Stomach (tissue), 9 donors: ENCODE measurements around the gene TMEM37. TPM values are rescaled to one million over a fixed set of nuclear protein-coding genes. Genes with fewer than 3 reads are reported as not detected.
A peak's percentile ranks its signal among the peaks of the same experiment; 100 is the strongest.
"Not testable (repeated sequence)": the region's sequence is repeated elsewhere in the genome, so short reads cannot be mapped to it uniquely, and the experiment has no call there.

Experiments
- DNase-seq, 2 donors: peaks; one replicate each; pipeline versions ENCODE4 v3.0.0 to v3.0.0-alpha.2; 2013 to 2019
- H3K27ac ChIP-seq, 5 donors: fragments of 200-600 bp in 4 of 5; sonication (generic) in 4 of 5; one replicate each; pipeline ENCODE4 v1.5.1; 2013 to 2019; ENCODE audit warnings: mild to moderate bottlenecking in 1 of 5, moderate library complexity in 1 of 5
- H3K27me3 ChIP-seq, 3 donors: fragments of 200-600 bp; sonication (generic); one replicate each; pipeline ENCODE4 v1.5.1; 2017 to 2019; ENCODE audit warnings: mixed run types in 1 of 3
- H3K36me3 ChIP-seq, 4 donors: fragments of 200-600 bp; sonication (generic); 1 replicate in 3 of 4; 2 replicates in 1 of 4; pipeline ENCODE4 v1.5.1; 2016 to 2019
- H3K4me1 ChIP-seq, 4 donors: fragments of 200-600 bp; sonication (generic); one replicate each; pipeline ENCODE4 v1.5.1; 2016 to 2019
- H3K4me3 ChIP-seq, 4 donors: fragments of 200-600 bp; sonication (generic) in 3 of 4; one replicate each; pipeline ENCODE4 v1.5.1; 2016 to 2019; ENCODE audit warnings: mild to moderate bottlenecking in 1 of 4
- H3K9me3 ChIP-seq, 4 donors: fragments of 200-600 bp; sonication (generic); one replicate each; pipeline ENCODE4 v1.5.1; 2016 to 2019
- CTCF ChIP-seq, 7 experiments: fragments of 450-650 bp in 4 of 7; fragments of 200-600 bp in 3 of 7; sonication (generic) in 3 of 7; IDR thresholded peaks; one replicate each; pipeline ENCODE4 v1.5.1; 2016 to 2019; ENCODE audit warnings: antibody characterized with exemption in 7 of 7, control low read depth in 2 of 7, mild to moderate bottlenecking in 1 of 7
- EP300 ChIP-seq: sonication (generic); formaldehyde crosslinking; IDR thresholded peaks from one replicate; pipeline ENCODE4 v1.6.1; 2017; ENCODE audit warnings: antibody characterized with exemption
- POLR2A ChIP-seq, 4 donors: fragments of 450-650 bp; IDR thresholded peaks; one replicate each; pipeline ENCODE4 v1.6.1; 2016; ENCODE audit warnings: antibody characterized with exemption in 4 of 4, control low read depth in 2 of 4, mild to moderate bottlenecking in 1 of 4, moderate library complexity in 1 of 4
- POLR2AphosphoS5 ChIP-seq, 3 donors: sonication (generic); formaldehyde crosslinking; IDR thresholded peaks; one replicate each; pipeline ENCODE4 v1.6.1; 2016; ENCODE audit warnings: antibody characterized with exemption in 3 of 3
- WGBS, 5 donors: extraction: QIAGEN DNeasy Blood & Tissue Kit in 3 of 5; methylation state at CpG; one replicate each; pipeline versions ENCODE4 v1.1.5 to v1.1.7; 2013 to 2018; 5-methylcytosine and 5-hydroxymethylcytosine counted together
- intact Hi-C: fragments of 100-400 bp; cut with DNase I; formaldehyde crosslinking; loops from one replicate; pipeline ENCODE4 v1.15.1; 2023; ENCODE audit warnings: low total_unique reads
- polyA plus RNA-seq, 3 donors: library from polyadenylated mRNA; stranded (reverse); fragments of 200-250 nt; gene quantifications; one replicate each; pipeline ENCODE4 v1.2.3, GENCODE V29; 2013
- total RNA-seq, 5 donors: library from RNA; depleted of rRNA; stranded (reverse); fragments of >200 nt; gene quantifications; one replicate each; pipeline versions ENCODE4 v1.1.0 to v1.2.3, GENCODE V29; 2014 to 2016
- donor health status: healthy with polysubstance abuse.
- donor health status: Bipolar disorder and iron deficiency.
- donor health status: healthy.

The TMEM37 gene
- total and polyA plus RNA-seq, 8 donors, result 5.7 to 27.8 (median 15.9) TPM; not detected in 1

DNA sequence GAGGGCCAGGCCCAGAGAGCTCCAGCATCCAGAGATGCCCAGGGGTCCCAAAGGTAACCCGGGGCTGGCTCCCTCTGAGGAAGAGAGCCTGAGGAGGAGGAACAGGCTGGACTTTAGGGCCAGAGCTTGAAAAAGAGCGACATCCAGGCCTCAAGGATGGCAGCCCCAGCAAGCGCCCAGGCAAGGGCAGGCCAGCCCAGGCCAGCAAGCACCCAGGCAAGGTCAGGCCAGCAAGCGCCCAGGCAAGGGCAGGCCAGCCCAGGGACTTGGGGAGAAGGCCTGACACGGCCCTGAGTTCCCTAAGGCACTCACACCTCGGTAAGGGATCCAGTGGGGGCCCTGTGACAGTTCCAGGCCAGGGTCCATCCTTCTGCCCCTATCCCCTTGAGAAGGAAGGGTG, 34.5 kb upstream of the TMEM37 start:
- H3K27me3 ChIP-seq, result no peaks in the 10 kb centered on the region
- intact Hi-C loops, result no loop called here
- DNase-seq, result no peak
- H3K9me3 ChIP-seq, result no peaks in the 10 kb centered on the region
- H3K36me3 ChIP-seq, result no peaks in the 10 kb centered on the region
- no peak overlapping the region for H3K4me3 ChIP-seq
- TF ChIP-seq POLR2AphosphoS5 (IDR thresholded peaks at IDR 0.05) (no peak), EP300 (no peak), POLR2A (IDR thresholded peaks at IDR 0.05) (no peak), CTCF (IDR thresholded peaks at IDR 0.05) (no peak)
- no peaks in the 10 kb centered on the region for H3K4me1 ChIP-seq
- no peak overlapping the region for H3K27ac ChIP-seq
- 79 to 92% (median 90%) methylated on average over 5 to 6 of the region's 6 CpGs for WGBS, 5 donors

GRCh38 chr2:119402106-119402505, 29.5 kb upstream of the TMEM37 start:
- Histone ChIP-seq H3K4me3 (no peak overlapping the region), H3K27me3 (no peaks in the 10 kb centered on the region), H3K9me3 (no peaks in the 10 kb centered on the region), H3K27ac (peak overlapping the region in 4 of 5 donors; percentile 54 to 76 (median 63)), H3K4me1 (peaks cover 0 to 13% (median 12%) of the 10 kb centered on the region in 4 donors), H3K36me3 (no peaks in the 10 kb centered on the region)
- intact Hi-C loops, result no loop called here
- 86 to 92% (median 89%) methylated on average over 5 of the region's 5 CpGs for WGBS, 5 donors
- no peak for DNase-seq
- no peak for TF ChIP-seq POLR2A (IDR thresholded peaks at IDR 0.05)
- no peak for TF ChIP-seq EP300
- no peak for TF ChIP-seq POLR2AphosphoS5 (IDR thresholded peaks at IDR 0.05)
- TF ChIP-seq CTCF (IDR thresholded peaks at IDR 0.05), result no peak

- TF ChIP-seq POLR2A (IDR thresholded peaks at IDR 0.05), result no peak
- TF ChIP-seq POLR2AphosphoS5 (IDR thresholded peaks at IDR 0.05), result peak in 2 of 3 donors; percentile 47 to 81
- TF ChIP-seq EP300, result no peak
- Histone ChIP-seq H3K4me3 (no peak overlapping the region), H3K36me3 (no peaks in the 10 kb centered on the region), H3K27me3 (no peaks in the 10 kb centered on the region), H3K9me3 (no peaks in the 10 kb centered on the region), H3K27ac (peak overlapping the region; percentile 55 to 83 (median 66)), H3K4me1 (peaks cover 0 to 18% (median 17%) of the 10 kb centered on the region in 4 donors)
- peak; percentile 83 for DNase-seq
- WGBS, 5 donors, result 50 to 69% (median 62%) methylated on average over 8 to 10 of the region's 10 CpGs
- intact Hi-C loops, result no loop called here
Measured at GRCh38 chr2:119402645-119403560, 28.8 kb upstream of the TMEM37 start.

DNA sequence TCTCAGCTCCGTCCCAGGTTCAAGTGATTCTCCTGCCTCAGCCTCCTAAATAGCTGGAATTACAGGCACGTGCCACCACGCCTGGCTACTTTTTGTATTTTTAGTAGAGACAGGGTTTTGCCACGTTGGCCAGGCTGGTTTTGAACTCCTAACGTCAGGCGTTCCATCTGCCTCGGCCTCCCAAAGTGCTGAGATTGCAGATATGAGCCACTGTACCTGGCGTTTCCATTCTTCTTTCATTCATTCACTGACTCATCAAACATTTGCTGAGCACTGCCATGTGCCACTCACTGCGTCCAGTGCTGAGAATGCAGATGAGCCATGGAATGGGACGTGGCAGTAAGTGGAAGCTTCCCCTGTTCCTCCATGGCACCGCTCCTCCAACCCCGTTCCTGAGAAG, 28.0 kb upstream of the TMEM37 start:
- H3K27me3 ChIP-seq, H3K4me3 ChIP-seq, H3K9me3 ChIP-seq, DNase-seq, intact Hi-C loops, H3K36me3 ChIP-seq: not testable (repeated sequence)
- Histone ChIP-seq H3K4me1 (peaks cover 0 to 24% (median 21%) of the 10 kb centered on the region in 4 donors), H3K27ac (peak overlapping the region in 2 of 5 donors; percentile 60 to 76)
- 88 to 94% (median 91%) methylated on average over 11 to 12 of the region's 12 CpGs for WGBS, 5 donors

DNA sequence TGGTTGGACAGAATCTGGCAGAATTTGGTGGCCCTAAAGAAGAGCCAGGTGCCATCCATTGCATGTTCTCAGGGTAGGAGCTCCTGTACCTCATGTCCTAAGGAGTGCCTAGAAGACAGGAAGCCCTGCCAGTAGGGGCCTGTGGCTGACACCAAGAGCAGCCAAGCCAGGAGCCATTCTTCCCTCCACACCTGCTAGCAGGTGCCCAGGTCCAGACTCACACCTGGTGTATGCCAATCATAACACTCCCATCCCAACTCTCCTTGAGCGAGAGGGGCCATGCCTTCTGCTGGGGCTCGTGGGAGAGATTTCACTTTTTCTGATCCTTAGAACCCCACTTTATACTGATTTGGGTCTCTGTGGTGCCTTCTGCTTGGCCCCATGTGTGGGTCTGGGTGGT, 26.5 kb upstream of the TMEM37 start:
- no peak overlapping the region for H3K27ac ChIP-seq
- no peaks in the 10 kb centered on the region for H3K27me3 ChIP-seq
- peaks cover 0 to 29% (median 24%) of the 10 kb centered on the region in 4 donors for H3K4me1 ChIP-seq
- no peaks in the 10 kb centered on the region for H3K36me3 ChIP-seq
- intact Hi-C loops, result loop anchor here (5.0 kb wide), 1 partner anchor 72 kb away; no protein-coding TSS in a partner anchor
- no peak overlapping the region for H3K4me3 ChIP-seq
- 90 to 94% (median 92%) methylated on average over 2 of the region's 2 CpGs for WGBS, 5 donors
- DNase-seq, result no peak
- TF ChIP-seq POLR2AphosphoS5 (IDR thresholded peaks at IDR 0.05) (no peak), POLR2A (IDR thresholded peaks at IDR 0.05) (no peak), EP300 (no peak), CTCF (IDR thresholded peaks at IDR 0.05) (no peak)
- no peaks in the 10 kb centered on the region for H3K9me3 ChIP-seq
